GM18498 (cell line): ENCODE measurements around the gene SLC7A8.

Experiments
- ATAC-seq: cut with Tn5 transposase; IDR thresholded peaks from one replicate; pipeline ENCODE4 v1.9.1; 2021; ENCODE audit warnings: mild to moderate bottlenecking, moderate library complexity; ENCODE audit not compliant: unreplicated experiment

Gene SLC7A8

GRCh38 chr14:23183158-23183470, 346 bp downstream of the SLC7A8 start:
- no peak for ATAC-seq

GRCh38 chr14:23182372-23183157, 895 bp downstream of the SLC7A8 start:
- no peak for ATAC-seq

GRCh38 chr14:23181946-23182345, 1.5 kb downstream of the SLC7A8 start:
- ATAC-seq, result no peak

- no peak for ATAC-seq
These were observed 2.0 kb downstream of the SLC7A8 start for GRCh38 chr14:23181453-23181852.

- no peak for ATAC-seq
These were observed 6.3 kb downstream of the SLC7A8 start for GRCh38 chr14:23177181-23177580.

GRCh38 chr14:23175823-23176222, 7.6 kb downstream of the SLC7A8 start:
- no peak for ATAC-seq

- ATAC-seq, result no peak
These were observed 8.9 kb downstream of the SLC7A8 start for GRCh38 chr14:23174296-23175184.

- no peak for ATAC-seq
These were observed 9.7 kb downstream of the SLC7A8 start for GRCh38 chr14:23173796-23174195.

- no peak for ATAC-seq
These were observed 10.4 kb downstream of the SLC7A8 start for GRCh38 chr14:23173031-23173430.

GRCh38 chr14:23172574-23172973, 10.9 kb downstream of the SLC7A8 start:
- ATAC-seq, result no peak

- no peak for ATAC-seq
These were observed 11.4 kb downstream of the SLC7A8 start for GRCh38 chr14:23172096-23172495.

- ATAC-seq, result no peak
These were observed 12.1 kb downstream of the SLC7A8 start for GRCh38 chr14:23171222-23171975.

GRCh38 chr14:23169622-23170021, 13.8 kb downstream of the SLC7A8 start:
- no peak for ATAC-seq

GRCh38 chr14:23168246-23168645, 15.2 kb downstream of the SLC7A8 start:
- no peak for ATAC-seq

GRCh38 chr14:23167116-23167847, 16.2 kb downstream of the SLC7A8 start:
- no peak for ATAC-seq

- no peak for ATAC-seq
These were observed 18.5 kb downstream of the SLC7A8 start for GRCh38 chr14:23164949-23165348.

GRCh38 chr14:23164250-23164649, 19.2 kb downstream of the SLC7A8 start:
- ATAC-seq, result no peak

GRCh38 chr14:23163830-23164229, 19.6 kb downstream of the SLC7A8 start:
- no peak for ATAC-seq

- no peak for ATAC-seq
These were observed 20.7 kb downstream of the SLC7A8 start for GRCh38 chr14:23162800-23163199.

GRCh38 chr14:23162005-23162404, 21.5 kb downstream of the SLC7A8 start:
- ATAC-seq, result no peak
